Renal cortical epithelial cell (primary cell): ENCODE measurements around the gene ARNT2. TPM values are rescaled to one million over a fixed set of nuclear protein-coding genes. Genes with fewer than 3 reads are reported as not detected.
A peak's percentile ranks its signal among the peaks of the same experiment; 100 is the strongest.

Experiments used
- DNase-seq: peaks from one replicate; pipeline ENCODE4 v3.0.0-alpha.2; 2011; ENCODE audit warnings: low read depth
- total RNA-seq: library from RNA; depleted of rRNA; stranded (reverse); fragments of >200 nt; gene quantifications from 2 replicates; pipeline ENCODE4 v1.2.3, GENCODE V29; 2014

Gene ARNT2
- total RNA-seq, 1 donor from 2014 or later: 20.8 TPM

DNA sequence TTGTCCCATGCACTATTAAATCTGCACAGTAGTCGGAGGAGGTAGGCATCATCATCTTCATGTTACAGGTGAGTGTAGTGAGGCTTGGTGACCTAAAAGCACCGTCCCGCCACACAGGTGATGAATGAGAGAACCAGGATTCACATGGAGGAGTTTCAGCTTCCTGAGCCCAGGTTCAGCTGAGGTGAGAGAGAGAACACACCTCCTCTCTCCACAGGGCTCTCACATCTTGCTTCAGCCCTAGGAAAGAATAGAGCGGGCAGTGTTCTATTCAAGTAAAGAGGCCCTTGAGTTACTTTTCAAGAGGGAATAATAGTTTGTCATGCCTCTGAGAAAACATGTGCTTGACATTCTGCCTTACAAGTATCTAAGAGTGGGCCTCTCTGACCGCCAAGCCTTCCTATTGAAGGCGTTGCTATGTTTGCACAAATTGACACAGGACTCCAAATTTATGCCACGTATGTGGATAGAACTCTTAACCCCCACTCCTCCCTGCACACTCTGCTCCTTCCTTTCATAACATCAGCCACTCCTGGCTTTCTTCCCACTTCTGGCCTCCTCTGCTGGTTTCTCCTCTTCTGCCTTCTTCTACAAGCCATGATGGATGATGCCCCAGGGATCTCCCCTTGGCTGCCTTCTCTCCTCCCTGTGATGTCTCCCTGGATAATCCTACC is 152.6 kb downstream of the ARNT2 start:
- DNase-seq: no peak

DNA sequence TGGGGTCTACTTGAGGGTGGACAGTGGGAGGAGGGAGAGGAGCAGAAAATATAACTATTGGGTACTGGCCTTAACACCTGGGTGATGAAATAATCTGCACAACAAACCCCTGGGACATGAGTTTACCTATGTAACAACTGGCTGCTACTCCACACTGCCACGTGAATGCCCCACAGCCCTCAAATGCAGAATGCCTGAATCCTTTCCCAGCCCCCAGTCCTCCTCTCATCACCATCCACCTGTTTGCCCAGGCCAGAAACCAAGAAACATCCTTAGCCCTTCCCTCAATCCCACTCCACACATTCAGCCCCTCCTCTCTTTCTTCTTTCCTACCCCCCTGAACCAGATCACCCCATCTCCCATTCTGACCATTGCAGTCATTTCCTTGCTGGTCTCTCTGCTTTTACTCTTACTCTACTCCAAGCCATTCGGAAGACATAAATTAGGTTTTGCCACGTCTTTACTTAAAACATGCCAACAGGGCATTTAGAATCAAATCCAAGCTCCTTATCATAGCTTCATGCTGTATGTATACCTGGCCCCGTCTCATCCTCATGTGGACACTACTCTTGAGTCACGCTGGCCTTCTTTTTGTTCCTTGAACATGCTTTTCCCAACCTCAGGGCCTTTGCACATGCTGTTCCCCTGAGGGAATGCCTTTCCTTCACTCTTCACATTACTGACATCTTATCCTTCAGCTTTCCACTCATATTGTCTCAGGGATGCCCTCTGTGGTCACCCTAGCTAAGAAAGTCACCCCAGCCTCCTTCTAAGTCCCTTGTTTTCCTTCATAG is 153.5 kb downstream of the ARNT2 start:
- DNase-seq: no peak

DNA sequence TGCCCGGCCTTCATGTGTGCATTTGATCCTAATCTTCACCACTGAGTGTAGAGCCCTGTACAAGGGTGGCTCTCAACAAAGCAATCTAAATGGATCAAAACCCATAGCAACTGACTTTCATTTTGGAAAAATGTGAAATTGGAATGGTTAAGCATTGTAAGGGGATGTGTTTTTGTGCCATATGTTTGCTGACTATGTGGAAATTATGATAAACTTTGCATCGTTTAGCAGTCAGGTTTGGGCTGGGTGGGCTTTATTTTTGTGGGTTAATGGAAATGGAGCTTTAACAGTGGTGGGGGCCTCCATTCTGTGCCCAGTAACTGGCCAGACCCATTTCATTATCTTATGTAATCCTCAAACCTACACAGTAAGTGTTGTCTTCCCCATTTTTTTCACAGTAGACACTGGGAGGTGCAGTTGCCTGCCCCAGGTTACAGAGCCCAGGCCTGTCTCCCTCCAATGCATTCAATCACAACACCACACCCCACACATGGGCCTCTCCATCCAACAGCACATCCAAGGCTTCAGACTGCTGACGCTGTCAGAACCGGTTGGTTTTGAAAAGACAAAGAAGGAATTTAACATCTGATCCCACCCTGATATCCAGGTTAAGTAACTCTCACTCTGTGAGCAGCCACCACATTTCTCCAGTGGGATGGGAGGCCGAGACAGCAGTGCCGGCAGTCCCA is 154.6 kb downstream of the ARNT2 start:
- DNase-seq: no peak

DNA sequence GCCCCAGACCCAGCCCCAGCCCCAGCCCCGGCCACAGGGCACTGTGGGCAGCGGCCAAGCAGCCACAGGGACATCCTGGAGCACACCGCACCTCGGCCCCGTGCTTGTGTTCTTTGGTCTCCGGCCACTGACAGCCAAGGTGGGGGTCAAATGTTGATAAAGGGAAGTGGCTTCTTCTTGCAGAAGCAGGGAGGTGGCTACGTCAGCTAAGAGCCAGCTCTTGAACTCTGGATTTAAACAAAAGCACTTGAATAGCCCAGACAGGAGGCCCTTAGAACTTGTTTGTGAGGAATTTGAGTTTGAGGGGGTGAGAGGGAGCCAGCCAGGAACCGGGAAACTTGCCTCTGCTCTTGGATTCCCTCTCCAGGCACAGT is 155.1 kb downstream of the ARNT2 start:
- no peak for DNase-seq

DNA sequence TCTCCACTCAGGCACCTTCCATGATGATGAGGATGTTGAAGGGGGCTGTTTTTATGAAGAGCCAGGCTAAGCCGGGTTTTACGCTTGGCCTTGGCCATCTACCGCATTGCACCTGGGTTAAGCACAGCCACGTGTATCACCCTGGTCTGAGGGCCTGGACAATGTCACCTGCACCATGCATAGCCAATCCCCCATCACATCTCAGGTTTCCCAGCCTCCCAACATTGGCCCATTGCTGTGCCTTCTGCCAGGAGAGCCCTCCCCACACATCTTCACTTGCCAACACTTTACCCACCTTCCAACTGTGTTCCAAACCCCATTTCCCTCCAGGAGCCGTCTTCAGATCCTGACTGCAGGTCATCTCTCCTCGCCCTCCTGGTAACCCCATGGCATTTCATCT is 155.6 kb downstream of the ARNT2 start:
- DNase-seq: no peak

DNA sequence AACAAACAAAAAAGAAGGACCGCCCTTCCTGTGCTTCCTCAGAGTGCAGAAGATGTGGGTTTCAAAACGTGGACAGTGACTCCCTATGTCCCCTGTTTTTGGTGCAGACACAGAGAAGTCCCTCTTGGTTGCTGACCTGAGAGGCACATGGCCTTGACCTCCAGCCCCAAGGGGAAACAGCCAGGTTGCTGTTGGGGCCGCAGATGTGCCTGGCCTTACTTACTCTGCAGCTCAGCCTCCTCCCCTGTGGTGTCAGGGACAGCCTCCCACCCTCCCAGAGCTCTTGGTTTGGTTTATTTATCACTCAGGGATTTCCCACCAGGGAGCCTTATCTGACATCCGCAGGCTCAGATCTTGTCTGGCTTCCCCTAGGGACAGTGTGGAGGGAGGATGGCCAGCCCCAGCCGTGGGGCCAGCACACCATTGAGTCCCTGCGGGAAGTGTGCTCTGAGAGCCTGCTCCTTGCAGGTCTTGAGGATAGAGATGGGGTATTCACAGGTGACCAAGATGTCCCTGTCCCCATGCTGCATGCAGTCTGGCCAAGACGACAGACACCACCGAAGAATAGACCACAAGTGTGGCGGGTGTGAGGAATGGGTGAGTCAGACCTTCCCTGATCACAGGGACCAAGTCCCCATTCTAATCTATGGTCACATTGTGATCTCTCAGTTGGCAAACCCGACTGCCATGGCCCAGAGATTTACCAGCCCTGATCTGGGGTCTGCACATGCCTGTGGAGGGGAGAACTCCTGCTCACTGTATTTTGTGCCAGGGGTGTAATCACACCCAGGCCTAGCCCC is 156.6 kb downstream of the ARNT2 start:
- no peak for DNase-seq

DNA sequence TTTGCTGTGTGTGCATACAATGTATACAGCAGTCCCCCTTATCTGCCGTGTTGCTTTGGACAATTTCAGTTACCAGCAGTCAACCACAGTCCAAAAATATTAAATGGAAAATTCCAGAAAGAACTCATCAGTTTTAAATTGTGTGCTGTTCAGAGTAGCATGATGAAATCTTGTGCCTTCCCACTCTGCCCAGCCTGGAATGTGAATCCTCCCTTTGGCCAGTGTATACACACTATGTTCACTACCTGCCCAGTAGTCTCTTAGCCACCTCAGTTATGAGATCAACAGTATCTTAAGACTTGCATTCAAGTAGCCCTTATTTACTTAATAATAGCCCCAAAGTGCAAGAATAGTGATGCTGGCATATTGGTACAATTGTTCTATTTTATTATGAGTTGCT is 157.3 kb downstream of the ARNT2 start:
- DNase-seq: no peak

DNA sequence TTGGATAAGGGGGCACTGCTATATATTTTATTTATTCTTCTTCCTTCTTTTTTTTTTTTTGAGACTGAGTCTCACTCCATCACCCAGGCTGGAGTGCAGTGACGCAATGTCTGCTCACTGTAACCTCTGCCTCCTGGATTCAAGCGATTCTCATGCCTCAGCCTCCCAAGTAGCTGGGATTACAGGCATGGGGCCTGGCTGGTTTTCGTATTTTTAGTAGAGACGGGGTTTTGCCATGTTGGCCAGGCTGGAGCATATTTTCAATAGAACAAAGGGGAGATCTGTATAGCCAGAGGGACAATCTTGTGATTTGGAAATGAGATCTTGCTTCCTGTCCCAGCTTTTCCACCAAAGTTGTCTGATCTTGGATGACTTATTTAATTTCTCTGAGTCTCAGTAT is 157.9 kb downstream of the ARNT2 start:
- DNase-seq: no peak

DNA sequence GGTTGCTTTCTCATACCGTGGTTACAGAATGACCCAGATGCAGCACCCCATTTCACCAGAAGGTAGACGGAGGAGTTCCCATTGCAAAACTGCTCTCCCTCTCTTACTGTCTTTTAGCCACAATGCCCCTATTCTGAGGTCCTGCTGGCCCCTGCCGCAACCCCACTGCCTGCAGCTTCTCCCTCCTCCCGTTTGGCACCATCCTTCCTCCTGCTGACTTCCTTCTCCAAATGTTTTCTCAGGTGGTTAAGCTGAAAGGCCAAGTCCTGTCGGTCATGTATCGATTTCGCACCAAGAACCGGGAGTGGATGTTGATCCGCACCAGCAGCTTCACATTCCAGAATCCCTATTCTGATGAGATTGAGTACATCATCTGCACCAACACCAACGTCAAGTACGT is 158.7 kb downstream of the ARNT2 start:
- no peak for DNase-seq

DNA sequence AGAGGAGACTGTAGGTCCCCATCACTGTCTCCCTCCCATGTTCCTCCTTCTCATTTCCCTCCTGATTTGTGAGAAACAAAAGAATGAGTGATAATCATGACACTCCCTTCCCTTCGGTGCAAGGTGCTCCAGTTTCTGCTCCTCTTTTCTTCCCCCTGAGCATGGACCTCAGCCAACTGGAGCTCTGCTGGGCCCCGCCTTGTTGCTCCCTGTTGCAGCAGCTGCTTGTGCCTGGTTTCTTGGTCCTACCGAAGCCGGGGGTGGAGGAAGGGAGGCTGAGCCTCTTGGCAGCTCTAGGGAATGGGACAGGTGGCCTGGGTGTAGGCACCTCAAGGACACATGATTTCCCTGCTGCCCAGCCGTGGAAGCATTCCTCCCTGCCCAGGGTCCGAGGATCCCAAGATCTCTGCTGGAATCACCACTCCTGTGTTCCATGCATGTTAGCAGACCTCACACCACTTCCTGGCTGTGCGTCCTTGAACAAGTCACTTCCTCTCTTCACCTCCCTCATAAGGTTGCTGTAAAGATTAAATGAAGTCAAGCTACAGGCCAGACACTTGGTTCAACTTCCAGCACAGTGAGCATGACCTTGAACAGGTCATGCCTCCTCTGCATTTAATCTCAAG is 159.3 kb downstream of the ARNT2 start:
- DNase-seq: no peak

DNA sequence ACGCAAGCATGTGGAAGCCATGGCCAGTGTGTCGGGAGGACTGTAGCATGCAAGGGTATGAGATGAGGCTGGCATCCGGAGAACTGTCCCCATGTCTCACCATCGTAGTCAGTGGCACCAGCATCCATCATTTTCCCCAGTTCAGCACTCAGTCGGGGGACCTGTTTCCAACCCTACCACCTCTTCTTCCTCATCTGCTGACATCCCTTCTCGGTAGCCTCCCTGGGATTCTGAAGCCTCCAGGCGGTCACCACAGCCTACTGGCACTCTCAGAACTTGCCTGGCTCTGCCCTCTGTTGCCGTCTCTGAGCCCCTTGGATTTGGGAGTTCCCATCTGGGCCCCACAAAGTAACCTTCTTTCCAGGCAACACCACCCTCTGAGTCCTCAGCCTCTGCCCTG is 159.9 kb downstream of the ARNT2 start:
- DNase-seq: no peak

DNA sequence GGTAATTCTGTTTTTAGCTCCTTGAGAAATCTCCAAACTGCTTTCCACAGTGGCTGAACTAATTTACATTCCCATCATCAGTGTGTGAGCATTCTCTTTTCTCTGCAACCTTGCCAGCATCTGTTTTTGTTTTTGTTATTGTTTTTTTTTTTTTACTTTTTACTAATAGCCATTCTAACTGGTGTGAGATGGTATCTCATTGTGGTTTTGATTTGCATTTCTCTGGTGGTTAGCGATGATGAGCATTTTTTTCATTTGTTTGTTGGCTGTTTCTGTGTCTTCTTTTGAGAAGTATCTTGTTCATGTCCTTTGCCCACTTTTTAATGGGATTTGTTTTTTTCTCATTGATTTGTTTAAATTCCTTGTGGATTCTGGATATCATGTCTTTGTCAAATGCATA is 161.2 kb downstream of the ARNT2 start:
- no peak for DNase-seq

DNA sequence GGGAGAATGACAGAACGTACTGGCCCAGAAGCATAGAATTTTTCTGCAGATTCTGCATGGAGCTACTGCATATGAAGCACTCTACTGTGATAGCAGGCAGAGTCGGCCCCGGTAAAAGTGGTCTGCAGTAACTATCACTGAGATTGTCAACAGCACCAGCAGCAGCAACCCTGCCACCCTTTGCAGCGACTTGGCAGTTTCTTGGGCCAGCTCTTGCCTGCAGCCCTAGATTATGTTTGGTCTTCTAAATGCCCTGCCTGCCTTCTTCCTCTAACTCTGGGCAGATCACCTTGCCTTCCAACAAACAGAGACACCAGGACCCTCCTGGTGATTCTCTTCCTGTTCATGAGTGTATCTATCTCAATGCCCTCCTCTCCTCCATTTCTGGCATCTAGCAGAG is 161.8 kb downstream of the ARNT2 start:
- DNase-seq: no peak

DNA sequence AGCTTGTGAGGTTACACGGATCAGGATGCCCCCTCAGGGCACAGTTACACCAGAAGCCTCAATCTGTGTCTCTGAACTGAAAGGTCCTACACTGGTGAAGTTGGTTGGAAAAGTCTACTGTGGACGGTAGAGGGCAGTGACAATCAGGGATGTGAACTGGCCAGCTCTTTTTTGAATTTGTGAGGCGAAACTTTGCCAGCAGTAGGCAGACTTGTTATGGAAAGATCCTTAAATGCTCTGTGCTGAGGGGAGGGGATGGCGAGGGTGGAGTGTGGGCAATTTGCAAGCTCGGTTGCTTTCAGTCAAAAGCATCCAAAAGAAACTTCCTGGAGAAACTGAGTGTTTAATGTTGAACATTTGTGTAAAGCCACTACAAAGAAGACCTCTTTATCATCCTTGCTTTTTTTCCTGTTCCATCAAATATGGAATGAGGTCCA is 163.6 kb downstream of the ARNT2 start:
- peak; percentile 73 for DNase-seq

DNA sequence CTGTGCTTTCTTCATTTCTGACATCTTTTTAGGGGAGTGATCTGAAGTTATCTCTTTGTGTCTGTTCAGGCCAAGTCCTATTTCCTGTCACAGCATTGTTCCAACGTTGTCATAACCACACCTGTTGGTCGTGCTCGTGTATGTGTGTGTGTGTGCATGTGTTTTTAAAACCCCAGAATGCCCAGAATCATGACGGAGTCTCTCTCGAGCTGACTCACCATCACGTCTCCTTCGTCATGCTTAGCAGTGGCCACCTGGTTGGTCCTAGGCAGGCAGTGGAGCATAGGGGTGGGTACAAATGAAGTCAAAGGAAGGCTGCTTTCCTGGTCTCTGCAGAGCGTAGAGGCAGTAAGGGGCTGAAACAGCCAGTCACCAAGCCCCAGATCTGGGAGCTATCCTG is 164.1 kb downstream of the ARNT2 start:
- no peak for DNase-seq

DNA sequence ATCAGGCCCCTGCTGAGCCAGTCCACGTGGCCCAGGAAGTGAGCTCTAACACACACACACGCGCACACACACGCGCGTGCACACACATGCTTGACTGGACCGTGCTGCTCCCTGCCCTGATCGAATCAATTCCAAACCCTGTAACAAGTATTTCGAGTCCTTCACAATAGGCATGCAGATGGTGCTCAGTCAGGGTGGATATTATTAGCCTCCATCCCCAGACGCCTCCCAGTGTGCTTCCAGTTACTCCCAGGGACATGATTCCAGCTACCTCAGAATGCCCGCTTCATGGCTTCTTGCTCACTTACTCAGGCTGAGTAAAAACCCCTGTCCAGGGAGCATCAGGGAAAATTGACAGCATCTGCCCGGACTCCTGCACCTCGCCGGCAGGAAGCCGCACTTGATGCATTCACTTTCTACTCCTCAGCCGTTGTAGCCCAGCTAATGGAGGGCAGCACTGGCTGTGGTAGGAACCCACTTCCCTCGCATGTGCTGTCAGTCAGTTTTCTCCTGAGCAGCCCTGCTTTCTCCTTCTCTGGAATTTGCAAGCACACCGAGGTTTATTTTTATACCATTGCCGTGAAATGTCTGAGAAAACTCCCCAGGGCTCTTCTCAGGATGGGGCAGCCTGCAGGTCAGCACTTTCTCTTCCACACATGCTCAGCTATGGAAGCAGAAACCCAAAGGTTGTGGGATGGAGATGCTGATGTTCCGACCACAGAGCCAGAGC is 164.9 kb downstream of the ARNT2 start:
- DNase-seq: no peak

DNA sequence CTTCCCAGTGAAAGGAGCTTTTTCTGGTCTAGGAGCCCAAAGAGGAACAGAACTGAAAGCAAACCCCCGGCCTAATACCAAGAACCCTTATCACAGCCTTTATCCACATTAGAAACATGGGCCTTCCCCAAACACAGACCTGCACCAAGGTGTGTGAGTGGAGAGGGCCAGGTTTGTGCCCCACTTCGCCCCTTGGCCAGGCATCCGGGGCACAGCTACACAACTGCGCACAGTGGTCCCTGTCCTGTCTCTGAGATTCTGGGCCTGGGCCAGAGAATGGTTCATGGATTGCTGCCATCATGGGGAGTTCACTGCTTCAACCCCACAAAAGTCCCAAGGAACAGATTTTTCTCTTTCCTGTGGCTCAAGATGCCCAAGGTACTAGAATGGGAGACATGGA is 165.5 kb downstream of the ARNT2 start:
- DNase-seq: no peak

DNA sequence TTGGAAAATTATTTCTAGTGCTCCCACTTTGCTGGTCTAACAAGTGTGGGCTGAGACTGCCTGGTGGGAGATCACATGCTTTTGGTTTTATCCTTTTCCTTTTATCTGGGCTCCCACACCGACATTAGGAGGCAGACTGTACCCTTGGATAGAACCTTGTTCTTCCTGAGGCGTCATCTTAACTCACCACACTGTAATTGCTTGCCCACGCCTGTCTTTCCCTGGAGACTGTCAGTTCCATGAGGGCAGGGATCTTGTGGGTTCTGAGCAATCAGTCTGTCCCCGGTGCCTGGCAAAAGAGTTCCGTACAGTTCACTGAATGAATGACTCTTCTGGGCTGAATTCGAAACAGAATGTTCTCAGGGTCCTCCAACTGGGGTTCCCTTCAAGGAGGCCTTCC is 166.4 kb downstream of the ARNT2 start:
- DNase-seq: no peak

DNA sequence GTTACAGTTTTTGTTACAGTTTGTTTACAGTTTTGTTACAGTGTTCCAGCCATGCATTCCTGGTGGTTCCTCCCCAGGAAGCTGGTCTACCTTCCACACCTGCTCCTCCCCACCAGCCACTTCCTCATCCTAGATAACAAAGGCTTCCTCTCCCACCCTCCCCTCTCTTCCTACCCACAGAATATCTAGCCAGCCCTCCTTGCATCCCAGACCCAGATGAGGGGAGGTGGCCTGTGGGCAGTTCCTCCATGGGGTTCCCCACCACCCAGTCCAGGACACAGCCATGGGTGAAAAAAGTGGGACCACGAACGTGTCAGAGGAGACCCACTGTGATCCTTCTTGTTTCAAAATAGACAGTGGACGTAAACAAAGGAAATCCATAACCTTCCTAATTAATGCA is 168.2 kb downstream of the ARNT2 start:
- DNase-seq: no peak

DNA sequence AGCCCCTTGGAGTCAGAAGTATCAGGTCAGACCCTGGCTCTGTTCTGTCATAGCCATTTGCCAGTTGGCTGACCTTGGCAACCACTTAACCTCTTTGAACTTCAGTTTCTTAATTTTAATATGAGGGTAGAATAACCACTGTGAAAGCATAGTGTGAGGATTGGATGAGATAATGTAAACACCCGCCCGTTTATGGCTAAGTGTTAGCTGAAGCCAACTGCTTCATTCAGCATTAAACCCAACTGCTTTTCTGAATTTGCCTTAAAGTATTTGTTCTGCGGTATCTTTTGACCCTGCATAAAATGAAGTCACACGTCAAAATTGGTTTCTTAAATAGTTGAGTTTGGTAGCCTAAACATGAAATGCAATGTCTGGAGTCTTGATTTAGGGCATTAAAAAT is 169.4 kb downstream of the ARNT2 start:
- DNase-seq: no peak

DNA sequence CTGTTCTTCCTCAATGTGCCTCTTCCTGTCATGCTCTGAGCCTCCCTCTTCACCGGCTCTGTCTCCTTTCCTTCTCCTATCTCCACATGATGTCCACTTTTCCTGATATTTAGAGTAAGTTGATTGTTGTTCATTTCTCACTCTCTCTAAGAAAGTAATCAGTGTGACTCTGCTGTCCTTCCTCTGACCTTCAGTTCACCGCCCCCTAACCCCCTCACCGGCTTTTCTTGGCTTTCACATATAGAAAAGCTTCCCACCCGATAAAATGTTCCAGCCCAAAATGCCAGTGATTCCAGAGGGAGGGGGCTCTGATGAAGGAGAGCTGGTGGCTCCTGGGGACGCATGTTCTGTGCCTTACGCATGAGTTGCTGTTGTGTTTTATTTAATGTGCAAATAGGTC is 170.4 kb downstream of the ARNT2 start:
- no peak for DNase-seq
